CD4-positive, alpha-beta T cell treated with Interleukin-10 for 1 hour (primary cell): ENCODE results near the gene CLEC19A.

Experiments
- DNase-seq: peaks from one replicate; pipeline ENCODE4 v3.0.0-alpha.2; 2020

CLEC19A gene

DNA sequence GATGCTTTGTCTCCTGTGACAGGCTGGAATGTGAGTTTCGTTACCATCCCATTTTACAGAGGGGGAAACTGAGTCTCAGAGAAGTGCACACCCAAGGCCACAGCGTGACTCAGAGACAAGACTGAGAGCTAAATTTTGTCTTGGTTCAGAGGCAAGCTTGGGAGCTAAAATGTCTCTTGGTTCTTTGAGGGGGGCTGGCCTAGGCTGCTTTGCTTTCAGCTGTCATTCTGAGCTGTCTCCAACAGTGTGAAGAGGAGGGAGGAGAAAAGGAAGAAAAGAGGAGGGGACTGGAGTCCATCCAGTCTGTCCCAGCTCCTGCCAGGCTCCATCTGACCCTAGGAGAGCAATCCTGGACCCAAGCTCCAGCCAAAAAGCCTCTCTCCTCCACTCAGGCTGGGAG is at the start of gene CLEC19A:
CLEC19A (plus strand) TSS at position 301 of the 400 bp plus-strand sequence. CDS start 121 bp downstream, outside the sequence.
- DNase-seq: no peak

DNA sequence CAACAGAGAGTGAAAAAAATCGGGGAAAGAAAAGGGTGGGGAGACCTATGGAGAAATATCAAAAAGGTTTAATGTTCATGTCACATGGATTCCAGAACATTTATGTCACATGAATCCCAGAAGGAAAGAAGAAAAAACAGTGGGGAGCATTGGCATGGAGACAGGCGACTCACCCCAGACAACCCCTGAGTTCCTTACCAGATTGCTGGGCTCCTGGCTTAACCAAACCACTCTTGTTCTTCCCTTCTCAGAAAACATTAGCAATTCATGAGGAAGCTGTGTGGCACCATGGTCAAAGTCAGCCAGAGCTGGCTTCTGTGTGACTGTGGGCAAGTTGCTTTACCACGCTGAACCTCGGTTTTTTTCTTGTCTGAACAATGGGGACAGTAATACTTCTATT is 49.6 kb upstream of the CLEC19A start:
- DNase-seq: no peak

DNA sequence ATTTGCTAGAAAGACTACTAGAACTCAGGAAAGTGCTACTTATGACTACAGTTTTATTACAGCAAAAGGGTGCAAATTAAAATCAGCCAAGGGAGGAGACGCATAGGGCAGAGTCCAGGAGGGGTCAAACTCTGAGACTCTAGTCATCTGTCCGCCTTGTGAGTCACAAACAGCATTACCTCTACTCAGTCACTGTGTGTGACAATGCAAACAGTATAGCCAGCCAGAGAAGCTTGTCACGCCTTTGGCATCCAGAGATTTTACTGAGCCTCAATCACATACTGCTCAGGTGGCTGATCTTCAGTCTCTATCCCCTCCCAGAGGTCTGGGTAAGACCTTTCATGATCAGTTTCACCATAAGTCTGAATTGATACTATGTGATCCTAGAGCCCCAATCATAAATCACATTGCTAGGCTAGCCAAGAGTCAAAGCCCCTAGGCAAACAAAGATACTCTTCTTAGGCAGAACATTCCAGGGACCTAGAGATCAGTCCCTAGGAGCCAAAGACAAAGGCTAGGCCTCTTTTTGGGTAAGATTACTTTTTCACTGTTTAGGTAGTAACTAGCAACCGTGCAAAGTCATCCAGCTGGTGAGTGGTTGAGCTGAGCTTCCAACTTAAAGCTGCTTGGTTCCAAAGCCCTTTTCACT is 48.8 kb upstream of the CLEC19A start:
- no peak for DNase-seq

DNA sequence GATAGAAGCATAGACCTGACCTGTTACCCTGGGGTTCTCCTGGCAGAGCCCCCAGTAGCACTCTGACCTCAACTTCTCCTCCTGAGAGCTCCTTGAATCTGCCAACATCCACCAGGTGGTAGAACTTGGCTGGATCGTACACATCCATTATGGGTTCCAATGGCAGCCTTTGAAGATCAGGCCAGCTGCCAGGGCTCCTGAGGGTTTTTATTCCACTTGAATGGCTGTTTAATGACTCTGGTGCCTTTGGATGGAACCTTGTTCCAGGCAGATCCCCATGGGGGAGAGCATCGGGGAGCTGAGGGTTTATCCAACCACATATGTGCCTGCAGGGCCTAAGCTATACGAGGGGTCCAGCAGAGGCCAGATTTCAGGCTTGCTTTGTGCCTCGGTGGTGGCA is 47.1 kb upstream of the CLEC19A start:
- no peak for DNase-seq

DNA sequence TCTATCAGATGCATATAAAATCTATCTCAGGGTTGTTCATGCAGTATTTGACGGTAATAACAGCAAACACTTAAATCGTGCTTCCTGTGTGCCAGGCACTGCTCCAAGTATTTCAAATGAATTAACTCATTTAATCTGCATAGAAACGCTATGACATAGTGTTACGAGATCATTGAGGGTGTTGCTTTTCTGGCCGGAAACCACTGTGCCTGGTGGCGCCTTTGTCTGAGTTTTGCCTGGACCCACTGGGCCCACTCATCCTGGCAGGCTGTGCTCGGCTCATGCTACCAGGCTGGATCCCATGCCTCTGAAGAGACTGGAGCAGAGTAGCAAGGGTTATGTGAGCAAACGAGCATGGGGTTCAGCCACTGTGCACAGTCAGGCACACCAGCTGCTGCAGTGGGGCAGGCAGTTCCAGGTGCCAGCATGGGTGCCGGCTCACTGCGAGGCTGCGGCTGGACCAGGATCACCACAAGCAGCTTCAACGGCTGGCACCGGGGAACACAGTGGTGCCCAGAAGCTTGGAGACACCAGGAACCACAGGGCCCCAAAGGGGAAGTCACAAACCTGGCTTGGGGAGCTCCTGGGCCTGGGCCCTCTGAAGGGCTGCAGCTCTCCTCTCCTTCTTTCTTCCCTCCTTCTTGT is 45.9 kb upstream of the CLEC19A start:
- no peak for DNase-seq

DNA sequence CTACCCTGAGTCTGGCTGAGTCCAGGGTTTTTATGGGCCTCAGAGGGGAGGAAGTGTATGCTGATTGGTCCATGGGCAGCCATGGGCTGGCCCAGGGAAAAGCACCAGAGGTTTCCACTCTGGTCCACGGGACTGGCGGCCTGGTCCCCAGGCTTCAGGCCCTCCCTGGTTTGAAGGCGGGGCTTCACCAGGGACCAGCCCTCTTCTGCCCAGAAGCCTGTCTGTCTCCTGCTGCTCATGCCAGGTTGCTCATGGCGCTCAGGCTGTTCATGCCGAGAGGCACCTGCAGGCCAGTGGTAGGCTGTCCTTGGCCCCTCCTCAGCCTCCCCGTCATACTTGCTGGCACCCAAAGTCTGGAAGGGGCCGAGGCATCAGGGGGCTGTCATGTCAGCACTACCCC is 45.0 kb upstream of the CLEC19A start:
- no peak for DNase-seq

DNA sequence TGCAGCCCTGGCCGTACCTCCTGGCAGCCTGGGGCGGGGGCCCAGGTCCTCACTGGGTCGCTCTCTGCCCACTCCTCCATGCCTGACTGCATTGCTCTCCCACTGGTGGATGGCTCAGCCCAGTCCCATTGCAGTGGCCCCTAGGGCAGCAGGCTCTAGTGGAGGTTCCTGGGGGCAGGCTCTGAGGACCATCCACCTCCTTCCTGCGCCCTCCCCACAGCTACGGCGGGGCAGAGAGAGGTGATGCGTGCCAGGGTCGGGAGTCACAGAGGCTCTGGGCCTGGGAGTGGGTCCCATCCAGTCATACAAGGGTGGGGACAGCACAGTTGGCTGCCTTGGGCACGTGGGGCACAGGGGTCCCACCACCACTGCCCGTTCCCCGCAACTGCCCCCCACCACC is 44.0 kb upstream of the CLEC19A start:
- DNase-seq: no peak

DNA sequence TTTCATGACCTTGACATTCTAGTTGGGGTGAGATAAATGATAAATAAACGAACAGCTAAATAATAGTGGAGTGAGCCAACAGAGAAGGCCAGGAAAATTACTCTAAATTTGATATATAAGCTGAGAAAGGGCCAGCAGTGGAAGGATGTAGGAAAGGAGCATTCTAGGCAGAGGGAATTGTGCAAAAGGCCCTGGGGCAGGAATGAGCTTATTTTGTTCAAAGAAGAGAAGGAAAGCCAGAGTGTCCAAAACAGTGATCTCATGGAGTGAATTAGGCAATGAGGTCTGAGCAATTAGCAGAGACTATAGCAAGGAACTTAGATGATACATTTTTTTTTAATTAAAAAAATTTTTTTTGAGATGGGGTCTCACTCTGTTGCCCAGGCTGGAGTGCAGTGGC is 43.3 kb upstream of the CLEC19A start:
- DNase-seq: no peak

DNA sequence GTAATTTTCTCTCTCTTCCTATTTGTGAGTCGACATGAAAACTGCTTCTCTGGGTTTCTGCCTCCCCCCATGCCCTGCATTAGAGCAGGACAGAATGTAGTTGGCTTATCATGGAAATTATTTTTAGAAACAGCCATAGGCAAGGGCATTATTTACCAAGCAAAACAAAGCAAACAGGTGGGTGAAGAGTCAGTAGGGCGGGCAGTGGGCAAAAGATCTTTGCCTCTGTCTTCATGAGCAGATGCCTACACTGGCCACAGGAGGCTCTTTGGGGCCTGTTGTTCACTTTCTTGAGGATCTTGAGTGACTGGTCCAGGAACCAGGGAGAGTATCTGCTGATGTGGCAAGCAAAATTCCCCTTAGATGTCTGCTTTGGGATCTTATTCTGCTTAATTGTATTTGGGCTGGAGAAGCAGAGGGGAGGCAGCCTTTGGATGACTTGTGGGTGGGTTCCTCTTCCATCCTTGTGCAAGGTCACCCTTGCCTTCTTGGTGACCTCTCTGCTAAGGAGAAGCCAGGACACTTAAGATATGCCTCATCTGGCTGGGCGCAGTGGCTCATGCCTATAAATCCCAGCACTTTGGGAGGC is 42.5 kb upstream of the CLEC19A start:
- no peak for DNase-seq

DNA sequence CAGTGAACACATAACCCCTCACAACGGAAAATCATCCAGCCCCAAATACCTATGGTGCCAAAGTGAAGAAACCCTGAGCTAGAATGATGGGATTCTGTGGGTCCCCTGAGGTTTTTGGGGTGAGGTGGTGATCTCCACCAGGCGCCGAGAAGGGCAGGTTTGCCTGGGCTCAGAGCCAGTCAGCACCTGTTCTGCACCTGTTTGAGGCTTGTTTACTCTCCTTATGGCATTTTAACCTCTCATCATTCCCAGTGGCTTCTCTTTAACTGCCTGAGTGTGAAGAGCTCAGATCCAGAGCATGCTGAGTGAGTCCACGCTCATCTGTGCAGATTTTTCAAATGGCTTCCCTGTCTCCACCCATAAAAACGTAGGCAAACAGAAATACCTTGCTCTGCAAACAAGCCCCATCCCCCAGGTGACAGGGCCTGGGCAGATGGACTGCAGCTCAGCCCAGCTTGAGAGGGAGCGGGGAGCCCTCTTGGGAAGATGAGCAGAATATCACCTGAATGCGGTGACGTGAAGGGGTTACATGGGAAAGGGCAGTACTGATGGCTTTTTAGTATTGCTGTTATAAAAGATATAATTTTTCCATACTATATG is 40.1 kb upstream of the CLEC19A start:
- no peak for DNase-seq

DNA sequence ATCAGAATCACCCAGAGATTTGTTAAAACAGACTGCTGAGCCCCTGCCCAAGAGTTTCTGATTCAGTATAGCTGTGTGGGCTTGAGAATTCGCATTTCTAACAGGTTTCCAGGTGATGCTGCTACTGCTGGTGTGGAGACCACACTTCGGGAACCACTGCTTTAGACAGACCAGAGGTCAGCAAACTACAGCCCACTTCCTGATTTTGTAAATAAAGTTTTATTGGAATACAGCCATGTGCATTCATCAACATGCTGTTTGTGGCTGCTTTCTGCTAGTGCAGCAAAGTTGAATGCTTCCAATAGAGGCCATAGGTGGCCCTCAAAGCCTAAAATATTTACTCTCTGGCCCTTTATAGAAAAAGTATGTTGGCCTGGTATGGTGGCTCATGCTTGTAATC is 32.6 kb upstream of the CLEC19A start:
- DNase-seq: no peak

DNA sequence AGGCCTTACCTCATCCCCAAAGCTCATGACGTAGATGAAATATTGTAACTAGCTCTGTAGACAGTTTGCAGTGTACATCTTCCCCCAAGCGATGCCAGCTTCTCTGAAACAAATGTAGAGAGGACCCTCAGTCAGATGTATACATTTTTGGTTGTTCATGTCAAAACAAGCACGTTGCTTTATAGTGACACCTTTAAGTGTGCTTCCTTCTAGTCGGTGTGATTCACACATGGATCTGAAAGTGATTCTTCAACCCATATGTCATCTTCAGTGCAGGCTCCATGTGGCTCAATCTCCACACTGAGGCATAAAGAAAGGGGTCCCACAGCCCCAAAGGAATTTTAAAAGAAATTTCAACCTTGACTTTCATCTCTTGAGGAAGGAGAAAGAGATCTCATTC is 30.9 kb upstream of the CLEC19A start:
- DNase-seq: no peak

DNA sequence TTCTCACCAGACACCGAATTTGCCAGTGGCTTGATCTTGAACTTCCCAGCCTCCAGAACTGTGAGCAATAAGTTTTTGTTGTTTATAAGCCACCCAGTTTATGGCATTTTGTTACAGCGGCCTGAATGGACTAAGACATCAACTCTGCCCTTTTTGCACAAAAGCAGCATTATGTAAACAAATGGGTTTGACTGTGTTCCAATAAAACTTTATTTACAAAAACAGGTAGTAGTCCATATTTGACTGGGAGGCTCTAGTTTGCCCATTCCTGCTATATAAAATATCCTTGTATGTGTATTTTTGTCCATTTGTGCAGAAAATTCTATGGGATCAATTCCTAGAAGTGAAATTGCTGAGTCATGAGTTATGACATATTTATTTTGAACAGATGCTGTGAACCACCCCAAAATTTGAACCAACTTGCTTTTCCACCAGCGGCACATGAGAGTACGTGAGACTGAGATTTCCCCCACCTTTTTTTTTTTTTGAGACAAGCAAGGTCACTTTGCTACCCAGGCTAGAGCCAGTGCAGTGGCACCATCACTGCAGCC is 21.3 kb upstream of the CLEC19A start:
- no peak for DNase-seq

DNA sequence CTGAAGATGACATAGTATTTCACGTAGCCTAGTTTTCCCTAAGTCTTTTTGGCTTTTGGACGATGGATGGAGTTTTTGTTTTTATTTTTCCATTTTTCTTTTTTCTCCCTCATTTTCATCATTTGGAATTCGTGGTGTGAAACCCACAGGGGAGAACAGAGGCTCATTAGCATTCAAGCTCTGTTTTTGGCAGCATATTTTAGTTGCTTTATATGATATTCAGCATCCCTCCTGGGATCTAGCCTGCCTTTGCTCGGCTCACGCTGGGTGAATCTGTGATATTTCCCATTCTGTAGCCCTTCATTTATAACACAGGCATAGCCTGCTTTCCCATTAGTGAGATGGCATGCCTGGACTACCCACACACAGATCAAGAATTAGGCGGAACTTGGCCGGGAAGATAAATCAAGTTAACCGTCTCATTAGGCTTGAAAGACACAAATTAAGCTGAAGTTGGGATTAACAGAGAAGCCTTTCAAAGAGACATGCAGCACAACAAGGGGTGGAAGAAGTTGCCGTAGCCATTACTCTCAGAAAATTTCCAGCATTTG is 20.1 kb upstream of the CLEC19A start:
- DNase-seq: no peak

DNA sequence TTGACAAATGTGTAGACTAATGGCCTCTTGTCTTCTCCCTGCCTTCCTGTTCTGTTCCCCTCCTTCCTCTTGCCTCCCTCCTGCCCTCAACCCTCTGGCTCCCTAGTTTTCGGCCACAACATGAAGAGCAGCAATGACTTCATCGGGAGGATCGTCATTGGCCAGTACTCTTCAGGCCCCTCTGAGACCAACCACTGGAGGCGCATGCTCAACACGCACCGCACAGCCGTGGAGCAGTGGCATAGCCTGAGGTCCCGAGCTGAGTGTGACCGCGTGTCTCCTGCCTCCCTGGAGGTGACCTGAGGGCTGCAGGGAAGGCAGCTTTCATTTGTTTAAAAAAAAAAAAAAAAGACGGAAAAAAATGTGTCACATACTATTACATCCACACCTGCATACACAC is 18.8 kb upstream of the CLEC19A start:
- DNase-seq: no peak

DNA sequence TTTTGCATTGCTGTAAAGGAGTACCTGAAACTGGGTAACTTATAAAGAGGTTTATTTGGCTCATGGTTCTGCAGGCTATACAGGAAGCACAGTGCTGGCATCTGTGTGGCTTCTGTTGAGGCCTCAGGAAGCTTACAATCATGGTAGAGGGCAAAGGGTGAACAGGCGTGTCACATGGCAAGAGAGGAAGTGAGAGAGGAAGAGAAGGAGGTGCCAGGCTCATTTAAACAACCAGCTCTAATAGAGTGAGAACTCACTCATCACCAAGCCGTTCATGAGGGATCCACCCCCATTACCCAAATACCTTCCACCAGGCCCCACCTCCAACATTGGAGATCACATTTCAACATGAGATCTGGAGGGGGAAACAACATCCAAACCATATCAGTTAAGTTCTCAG is 16.4 kb upstream of the CLEC19A start:
- no peak for DNase-seq

DNA sequence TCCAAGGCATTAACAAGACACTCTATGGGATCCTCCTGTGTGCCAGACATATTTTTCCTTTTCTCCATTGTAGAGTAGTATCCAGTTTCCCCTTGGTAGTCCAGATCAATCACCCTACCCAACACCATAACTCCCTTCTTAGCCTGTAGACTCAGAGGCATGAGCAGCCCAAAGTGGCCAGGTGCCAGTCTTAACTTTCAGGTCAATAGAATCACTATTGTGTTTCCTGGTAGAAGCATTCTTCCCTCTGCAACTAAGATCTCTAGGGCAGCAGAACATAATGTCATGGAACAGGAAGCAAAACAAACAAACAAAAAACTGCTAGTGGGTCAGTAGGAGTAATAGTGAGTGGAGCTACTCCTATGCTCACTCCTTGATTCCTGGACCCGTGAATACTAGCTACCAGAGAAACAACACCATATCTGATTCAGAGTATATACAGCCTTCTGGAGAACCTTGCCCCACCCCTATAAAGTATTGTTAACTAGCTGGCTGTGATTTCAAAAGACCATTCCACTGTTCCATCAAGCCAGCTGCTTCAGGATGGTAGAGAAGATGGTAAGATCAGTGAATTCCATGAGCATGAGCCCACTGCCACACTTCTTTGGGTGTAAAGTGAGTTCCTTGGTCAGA is 11.2 kb upstream of the CLEC19A start:
- DNase-seq: no peak

DNA sequence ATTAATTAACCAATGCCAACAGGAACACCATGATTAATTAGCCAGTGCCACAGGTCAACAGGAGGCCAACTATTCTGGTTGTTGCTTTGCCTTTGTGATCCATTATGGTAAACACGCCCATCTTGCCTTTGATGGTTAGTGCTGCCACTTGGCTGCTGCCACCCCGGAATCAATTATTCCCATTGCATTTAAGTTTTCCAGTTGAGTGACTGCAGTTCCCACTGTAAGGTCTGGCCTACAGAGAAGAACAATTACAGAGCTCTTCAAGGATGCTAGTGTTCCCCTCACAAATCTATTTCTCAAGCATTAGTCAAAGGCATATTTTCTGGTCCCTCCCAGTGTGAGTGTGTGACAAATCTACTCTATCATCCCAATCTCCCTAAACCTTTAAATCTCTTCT is 7.1 kb upstream of the CLEC19A start:
- no peak for DNase-seq

DNA sequence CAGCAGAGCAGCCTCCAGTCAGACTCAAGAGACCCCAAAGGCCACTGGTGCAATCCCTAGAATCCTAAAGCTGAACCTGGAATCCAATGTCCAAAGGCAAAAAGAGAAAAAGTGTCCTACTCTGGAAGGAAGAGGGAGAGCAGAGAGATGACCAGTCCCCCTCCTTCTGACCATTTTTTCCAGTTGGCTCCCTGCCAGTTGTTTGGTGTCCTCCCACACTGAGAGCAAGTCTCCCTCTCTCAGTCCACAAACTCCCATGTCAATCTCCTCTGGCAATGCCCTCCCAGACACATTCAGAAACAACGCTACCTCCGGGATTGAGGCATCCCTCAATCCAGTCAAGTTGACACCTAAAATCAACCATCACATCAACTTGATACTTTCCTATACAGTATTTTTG is 4.3 kb upstream of the CLEC19A start:
- no peak for DNase-seq

DNA sequence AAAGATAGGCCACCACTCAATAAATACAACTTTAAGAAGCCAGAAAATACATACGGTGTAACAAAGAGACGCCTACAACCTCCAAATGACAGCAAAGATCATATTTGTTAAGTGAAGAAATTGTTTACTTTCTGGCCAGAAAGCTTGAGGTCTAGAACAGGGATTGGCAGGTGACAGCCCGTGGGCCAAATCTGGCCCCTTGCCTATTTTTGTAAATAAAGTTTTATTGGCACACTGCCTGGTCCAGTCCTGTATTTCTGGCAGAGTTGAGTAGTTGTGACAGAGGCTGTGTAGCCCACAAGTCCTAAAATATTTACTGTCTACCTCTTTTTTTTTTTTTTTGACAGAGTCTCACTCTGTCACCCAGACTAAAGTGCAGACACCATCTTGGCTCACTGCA is 3.4 kb upstream of the CLEC19A start:
- no peak for DNase-seq

DNA sequence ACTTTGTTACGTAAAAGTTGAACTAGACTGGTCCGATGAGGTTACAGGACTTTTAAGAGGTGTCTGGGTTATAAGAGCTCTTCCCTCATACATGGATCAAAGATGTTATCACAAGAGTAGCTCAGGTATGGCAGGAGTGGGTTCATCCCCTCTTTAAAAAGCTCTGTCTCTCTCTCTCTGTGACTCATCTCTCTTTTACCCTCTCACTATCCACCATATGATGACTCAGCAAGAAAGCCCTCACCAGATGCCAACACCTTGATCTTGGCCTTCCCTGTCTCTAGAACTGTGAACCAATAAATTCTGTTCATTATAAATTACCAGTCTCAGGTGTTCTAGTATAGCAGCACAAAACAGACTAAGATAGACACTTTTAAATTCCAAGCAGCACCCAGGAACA is 1.9 kb upstream of the CLEC19A start:
- DNase-seq: no peak

DNA sequence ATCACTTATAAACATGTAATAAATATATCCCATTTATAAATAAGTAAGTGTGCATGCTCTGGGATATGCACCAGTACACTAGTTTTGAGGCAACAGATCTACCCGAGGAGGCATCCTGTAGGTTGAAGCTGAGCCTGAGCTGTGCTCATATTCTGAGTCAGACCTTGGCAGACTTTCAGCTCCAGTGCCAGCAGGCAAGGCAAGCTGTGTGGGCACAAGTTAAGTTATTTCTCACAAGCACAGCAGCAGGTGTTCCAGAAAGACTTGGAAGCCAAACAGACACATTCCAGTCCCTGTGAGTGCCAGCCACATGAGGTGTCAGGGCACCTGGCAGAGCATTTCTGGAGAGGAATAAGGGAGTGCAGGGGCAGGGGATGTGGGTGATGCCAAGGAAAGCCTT is 1.3 kb upstream of the CLEC19A start:
- DNase-seq: no peak

DNA sequence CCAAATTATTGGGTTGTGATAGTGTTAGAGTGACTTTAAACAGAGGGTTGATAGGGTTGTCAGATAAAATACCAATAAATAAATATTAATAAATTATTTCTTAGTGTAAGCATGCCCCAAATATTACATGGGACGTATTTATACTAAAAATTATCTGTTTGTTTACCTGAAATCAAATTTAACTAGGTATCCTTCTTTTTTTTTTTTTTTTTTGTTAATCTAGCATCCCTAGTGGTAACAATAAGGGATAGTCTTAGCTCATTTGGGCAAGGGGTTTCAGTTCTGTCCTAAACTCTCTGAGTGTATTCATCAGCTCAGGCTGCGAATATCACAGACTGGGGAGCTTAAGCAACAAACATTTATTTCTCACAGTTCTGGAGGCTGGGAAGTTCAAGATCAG is 1.3 kb downstream of the CLEC19A start:
- no peak for DNase-seq
